Astrocyte of the hippocampus (primary cell): ENCODE measurements around the gene DNAJB5.

Source experiments
- DNase-seq: peaks from one replicate; pipeline ENCODE4 v3.0.0; 2011; ENCODE audit warnings: low read depth, low spot score

The DNAJB5 gene

DNA sequence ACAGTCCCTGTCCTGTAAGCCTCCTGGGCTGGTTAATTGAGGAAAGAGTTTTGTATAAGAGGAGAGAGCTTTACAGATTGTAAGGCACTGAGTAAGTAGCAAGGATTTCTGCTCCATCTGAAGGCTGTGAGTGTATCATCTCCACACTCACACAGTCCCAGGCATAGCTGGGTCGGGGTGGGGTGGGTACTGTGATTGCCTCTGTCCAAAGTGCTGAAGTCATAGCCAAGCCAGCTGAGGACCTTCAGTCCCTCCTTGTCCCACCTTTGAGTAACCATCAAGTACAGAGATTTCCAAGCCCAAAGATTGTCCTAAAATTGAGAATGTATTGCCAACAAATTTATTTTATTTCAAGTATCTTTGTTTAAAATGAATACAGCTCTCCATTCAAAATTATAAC, 5.5 kb upstream of the DNAJB5 start:
- DNase-seq = peak; percentile 71

DNA sequence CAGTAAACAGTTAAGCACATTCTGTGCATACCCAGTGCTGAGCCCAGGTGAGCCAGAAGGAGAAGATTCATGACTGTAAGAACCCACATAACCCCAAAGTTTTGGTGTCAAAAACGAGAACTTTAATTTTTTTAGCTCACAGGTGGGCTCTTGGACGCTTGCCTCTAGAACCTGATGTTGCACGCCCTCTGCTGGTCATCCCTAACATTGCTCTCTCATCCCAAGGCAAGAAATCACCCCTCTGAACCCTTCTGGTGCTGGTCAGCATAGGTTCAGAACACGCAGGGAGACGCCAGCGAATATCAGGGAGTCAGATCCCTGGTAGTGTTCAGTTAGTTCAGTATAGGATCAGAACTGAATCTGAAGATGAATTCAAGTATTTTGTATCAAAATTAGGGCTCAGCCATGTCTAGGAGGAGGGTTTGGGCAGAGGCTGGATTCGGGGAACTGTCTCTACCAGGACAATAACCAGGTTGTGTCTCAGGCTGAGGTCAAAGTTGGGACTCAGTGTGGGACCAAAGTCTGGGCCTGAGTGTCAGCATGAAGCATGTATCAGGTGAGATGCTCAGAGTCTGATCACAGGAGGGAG, 4.1 kb upstream of the DNAJB5 start:
- DNase-seq = peak; percentile 75

DNA sequence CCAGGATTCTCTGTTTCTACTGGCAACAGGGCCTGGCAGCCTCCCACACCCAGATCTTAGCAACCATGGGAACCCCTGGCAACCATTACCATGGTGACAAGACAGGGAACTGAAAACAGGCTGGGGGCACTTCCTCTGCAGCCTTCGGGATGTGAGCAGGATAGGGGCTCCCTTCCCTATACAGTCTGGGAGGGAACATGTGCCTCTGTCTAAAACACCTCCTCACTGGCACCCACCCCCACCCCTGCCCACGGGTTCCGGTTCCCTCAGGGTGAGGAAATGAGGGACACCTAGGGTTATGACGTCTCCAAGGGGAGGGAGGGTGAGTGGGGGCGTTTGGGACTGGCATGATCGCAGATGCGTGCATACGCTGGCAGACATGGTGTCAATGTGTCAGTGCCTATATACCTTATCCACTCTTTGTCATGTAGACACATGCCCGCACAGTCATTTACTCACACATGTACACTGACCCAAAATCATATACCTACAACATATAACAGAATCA, 3.0 kb upstream of the DNAJB5 start:
- peak; percentile 39 for DNase-seq

DNA sequence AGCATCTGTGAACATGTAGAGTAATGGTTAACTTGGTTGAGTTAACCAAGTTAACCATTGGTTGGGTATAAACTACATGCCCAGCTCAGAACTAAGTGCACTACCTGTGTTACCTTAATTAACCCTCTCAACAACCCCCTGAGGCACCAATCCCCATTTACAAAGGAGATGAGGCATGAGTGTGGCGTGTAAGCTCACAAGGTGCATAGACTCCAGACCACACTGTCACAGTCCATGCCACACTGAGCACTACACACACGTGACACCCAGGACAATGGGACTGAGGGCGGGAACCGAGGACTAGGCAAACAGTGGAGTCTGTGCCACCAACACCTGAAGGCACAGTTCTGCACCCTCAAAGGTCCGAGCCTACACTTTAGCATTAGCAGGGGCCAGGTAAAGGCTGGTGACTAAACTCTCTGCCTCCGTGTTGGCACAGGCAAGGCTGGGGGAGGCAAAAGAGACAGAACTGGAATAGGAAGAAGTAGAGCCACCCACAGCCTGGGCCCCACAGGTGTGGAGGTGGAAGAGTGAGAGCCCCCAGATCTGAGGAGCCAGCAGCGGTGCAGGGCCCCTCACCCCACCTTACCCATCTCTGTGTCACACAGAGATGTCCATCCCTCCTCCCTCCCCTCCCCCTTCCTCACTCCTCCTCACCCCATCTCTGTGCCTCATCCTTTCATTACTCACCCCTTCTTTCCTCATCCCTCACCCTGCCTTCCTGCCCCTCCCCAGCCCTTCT, 2.2 kb upstream of the DNAJB5 start:
- no peak for DNase-seq

DNA sequence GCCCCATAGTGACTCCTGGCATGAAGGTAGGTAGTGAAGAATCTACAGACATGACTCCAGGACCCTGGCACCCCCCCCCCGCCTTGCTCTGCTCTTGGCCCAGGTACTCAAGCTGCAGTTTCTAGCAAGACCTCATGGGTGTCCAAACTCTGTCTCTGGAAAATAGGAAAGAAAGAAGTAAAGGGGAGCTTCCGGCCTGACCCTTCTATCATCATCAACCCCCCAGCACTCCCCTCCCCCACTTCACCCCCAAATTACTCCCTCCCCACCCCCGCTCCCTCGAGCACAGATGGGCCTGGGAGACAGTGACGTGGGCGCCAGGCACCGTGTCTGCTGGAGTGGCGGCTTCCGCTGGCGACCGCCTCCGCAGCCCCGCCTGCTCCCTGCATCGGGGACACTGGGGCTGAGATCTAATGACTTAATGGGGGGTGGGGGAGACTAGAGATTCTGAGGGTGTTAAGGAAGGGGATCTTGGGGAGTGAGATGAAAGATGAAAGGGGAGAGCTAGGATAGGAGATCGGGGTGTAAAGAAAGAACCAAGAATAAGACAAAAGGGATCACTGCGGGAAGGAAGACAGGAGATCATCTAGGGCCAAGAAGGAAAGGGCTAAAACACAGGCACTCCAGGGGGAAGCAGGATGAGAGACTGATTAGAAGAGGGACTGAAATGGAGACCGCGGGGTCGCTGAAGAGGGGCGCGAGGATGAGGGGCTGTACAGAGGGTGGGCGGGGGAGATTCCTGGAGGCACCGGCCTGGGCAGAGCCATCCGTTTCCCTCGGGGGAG, 1.1 kb upstream of the DNAJB5 start:
- DNase-seq = peak; percentile 27

DNA sequence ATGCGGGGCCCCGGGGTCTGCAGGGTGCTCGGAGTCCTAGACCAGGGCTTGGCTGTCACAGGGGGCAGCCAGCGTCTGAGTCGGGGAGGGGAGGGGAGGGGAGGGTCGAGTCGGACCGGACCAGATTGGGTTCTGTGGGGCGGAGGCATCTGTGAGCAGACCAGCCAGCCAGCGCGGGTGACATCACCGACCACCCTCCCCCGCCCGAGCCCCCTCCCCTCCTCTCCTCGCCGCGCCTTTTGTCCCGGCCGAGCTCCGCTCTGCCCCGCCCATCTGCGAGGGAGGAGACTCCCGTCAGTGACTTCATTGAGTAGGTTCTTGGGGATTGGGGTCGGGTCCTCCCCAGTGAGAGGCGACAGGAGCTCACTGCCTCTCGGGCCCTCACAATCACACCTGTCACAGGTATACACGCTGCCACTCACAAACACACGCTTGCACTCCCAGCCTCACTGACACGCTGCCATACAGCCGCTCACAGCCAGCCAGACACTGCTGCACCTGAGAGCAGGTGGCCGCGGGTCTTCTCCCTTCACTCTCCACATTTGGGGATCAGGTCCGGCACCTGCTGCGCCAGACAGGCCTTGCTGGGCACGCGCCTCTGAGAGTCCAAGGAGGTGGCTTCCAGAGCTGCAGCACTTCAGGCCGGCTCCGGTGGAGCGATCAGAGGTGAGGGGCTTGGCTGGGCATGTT, 546 bp downstream of the DNAJB5 start:
- DNase-seq = peak; percentile 90

DNA sequence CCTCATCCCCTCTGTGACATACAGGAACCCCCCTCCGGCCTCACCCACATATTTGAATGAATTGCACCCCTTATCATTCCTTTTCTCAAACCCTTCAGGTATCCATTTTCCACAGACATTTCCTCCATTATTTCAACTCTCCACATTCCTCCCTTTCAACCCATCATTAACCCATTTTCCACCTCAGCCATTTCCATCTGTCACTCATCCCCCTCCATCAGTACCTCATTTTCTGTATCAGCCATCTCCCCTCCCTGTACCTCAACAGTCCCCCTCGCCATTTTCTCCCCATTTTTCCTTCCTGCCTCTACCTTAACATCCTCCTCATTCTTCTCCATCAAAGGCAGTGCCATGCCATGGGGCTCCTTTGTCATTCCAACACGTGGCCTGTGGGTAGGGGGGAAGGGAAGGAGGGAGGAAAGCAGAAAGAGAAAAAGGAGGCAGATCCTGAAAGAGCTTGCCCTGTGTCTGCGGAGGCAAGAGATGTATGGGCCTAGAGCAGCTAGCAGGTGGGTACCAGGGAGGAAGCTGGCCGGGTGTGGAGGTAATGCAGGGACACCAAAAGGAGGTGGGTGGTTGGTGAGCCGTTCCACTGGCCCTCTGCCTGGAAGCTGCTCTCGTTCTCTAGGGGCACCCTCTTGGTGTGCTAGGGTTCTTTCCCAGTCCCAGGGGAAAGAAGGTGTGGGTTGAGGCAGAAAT, 1.5 kb downstream of the DNAJB5 start:
- DNase-seq = no peak

DNA sequence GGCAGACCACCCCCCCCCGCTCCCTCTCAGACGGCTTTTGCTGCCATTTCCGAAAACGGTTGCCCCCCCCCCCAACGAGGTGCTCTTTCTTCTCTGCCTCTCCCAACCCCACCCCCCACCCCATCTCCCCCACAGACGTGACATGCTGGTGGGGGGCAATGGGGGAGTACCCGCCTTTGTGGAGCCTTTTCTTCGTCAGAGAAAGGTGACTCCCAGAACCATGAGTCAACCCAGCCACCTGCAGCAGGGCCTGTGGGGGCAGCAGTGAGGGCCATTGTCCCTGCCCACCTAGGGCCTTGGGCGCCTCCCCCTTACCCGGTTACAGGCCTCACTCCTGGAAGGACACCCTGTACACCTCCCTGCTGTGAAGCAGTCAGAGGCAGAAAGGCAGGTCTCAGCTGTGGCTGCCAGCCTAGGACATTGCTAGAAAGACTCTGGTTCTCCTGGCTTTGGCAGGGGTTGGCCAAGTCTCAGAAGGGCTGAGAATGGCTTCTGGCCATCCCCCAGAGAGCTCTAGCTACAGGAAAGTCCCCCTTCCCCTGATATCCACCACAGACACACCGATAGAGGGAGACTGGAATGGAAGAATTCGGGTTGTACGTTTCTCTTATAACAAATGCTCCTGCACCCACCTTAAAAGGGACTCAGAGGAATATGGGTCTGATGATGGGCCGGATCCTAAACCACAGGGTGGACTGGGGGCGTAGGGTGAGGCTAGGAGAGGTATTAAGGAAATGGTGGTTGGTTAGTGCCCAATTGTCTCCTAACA, 2.2 kb downstream of the DNAJB5 start:
- DNase-seq = peak; percentile 57

DNA sequence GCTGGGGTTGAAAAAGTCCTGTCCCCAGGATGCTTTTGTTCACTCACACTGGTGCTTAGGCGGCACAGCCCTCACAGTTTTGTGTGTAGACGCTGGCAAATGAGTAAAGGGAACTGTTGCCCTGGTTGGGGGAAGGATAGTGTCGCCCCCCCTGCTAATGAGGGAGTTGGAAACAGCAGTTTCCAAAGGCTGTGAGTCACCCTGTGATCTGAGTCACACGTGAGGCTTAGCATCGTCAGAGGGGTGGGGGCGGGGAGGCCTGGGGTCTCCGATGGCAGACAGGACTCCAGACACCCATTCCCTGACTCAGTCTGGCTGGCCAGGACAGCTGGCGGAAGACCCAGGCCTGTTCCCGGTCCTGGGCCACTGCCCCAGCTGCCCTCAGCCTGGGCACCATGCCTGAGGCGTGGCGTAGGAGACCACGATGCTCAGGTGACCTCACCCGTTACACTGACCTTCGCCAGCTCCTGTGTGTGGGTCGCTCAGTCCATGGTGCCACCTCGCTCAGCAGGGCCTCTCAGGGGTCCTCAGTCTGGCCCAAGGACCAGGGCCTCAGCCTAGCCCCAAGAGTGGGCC, 2.9 kb downstream of the DNAJB5 start:
- DNase-seq = peak; percentile 95

DNA sequence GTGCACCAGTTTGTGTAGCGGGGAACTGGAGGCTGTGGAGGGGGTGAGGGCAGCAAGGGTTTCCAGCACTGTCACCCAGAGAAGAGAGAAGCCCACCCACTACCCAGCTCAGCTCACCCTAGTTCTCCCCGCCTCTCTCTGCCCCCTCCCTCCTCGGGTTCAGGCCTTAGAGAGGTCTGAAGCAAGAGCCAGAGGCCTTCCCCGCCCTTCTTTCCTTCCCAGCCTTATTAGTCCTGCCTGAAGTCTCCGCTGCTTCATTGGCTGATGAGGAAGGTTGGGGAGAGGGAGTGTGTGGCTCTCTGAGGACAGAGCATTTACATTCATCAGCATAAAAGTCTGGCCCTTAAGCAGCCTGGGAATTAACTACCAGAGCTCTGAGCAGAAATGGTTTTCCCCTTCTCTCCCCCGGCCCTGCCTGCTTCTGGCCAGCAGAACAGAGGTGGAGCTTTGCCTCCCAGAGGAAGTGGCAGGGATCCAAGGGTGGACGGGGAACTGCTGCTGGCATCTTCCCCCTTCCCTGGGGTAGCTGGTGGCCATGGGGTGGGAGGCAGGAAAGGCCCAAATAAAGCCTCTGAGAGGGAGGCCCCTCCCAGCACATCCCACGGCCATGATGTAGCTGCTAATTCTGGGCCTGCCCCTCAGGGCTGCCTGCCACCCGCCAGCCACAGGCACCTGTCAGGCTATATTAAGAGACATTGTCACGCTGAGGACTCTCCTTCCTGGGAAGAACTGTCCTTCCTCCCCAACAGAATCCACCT, 4.1 kb downstream of the DNAJB5 start:
- DNase-seq = peak; percentile 91

DNA sequence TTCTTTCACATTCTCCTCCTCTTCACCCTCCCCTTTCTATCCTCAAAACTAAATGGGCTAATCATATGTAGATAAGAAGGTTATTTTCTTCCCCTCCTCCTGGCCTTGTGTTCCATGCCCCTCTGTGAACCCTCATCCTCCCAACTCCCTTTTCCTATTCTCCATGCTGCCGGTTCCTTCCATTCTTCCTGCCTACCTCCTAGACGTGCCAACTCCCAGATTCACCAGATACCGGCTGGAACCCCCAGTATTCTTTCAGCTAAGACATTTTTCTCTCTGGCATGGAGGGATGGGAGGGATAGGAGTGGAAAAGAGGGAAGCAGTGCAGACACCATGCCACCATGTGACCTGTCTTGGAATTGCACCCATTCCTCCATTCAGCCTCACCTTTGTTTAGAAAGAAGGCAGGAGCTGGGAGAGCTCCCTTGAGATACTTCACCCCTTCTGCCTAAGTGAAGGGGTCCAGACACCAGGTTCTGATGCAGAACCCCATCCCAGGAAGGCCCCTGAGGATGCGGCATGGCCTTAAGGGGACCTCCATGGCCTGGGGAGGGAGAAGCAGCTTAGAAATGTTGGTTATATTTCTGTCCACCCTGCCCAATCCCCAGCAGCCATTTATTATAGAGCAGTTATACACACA, 4.8 kb downstream of the DNAJB5 start:
- peak; percentile 77 for DNase-seq

DNA sequence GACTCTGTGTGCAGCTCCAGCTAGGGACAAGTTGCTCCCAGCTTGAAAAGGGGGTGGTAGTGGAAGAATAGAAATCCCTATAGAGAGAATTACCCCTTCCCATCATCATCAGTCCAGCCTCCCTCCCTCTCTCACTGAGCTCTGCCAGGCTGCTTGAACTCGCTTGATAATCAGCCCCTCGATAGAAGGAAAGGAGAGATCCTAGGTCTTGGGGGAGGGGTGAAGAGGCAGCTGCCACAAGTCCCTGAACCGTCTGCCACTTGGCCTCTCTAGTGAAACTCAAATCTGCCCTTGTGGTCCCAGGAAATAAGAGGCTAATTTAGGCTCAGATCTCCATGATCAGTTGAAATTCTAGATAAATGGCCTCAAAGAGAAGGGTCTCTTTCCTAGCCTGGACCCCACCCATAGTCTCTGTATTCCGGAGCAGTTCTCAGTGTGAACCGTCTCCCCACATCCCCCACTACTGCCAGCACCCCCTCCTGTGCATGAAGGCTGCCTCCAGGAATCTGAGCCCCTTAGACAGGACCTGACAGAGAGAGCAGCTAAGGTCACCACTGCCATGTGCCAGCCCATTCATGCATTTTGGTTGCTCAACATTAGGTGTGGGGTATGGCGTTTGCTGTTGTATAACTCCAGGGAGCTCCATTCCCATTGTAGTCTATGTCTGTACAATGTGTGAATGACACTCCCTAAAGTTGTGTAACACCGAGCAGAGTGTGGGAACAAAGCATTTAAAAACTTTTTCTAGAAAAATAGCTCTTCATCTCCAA, 5.5 kb downstream of the DNAJB5 start:
- DNase-seq = no peak

DNA sequence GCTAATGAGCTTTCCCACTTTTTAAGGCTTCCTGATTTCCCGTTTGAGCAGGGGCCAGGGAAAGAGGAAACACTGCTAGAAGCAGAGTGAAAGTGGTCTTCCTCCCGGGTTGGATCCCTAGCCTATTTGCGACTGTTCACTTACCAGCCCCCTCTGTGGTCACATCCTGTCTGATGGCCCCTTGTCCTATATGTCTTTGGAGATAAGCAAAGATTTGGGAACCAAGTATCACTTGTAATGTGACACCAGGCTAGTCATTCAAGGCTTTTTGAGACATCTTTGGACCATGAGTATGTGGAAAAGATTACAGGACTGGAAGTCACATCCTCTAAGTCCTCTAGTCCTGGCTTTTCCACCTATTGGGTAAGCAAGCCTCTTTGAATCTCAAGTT, 6.1 kb downstream of the DNAJB5 start:
- DNase-seq = no peak

DNA sequence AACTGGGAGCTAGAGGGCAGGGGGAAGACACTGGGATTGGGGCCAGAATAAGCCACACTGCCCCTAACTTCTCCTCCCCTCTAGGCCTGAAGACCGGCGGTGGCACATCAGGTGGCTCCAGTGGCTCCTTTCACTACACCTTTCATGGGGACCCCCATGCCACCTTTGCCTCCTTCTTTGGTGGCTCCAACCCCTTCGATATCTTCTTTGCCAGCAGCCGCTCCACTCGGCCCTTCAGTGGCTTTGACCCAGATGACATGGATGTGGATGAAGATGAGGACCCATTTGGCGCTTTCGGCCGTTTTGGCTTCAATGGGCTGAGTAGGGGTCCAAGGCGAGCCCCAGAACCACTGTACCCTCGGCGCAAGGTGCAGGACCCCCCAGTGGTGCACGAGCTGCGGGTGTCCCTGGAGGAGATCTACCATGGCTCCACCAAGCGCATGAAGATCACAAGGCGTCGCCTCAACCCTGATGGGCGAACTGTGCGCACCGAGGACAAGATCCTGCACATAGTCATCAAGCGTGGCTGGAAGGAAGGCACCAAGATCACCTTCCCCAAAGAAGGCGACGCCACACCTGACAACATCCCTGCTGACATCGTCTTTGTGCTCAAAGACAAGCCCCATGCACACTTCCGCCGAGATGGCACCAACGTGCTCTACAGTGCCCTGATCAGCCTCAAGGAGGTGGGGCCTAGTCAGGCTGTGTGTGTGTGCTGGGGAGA, 6.8 kb downstream of the DNAJB5 start:
- DNase-seq = no peak

DNA sequence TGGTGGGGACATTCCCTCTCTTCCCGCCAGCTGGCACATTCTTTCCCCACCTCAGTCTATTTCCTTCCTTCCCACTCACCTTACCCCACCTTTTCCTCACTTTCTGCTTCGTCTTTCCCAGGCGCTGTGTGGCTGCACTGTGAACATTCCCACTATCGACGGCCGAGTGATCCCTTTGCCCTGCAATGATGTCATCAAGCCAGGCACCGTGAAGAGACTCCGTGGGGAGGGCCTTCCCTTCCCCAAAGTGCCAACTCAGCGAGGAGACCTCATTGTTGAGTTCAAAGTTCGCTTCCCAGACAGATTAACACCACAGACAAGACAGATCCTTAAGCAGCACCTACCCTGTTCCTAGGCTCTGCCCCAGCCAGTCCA, 7.3 kb downstream of the DNAJB5 start:
- DNase-seq = no peak

DNA sequence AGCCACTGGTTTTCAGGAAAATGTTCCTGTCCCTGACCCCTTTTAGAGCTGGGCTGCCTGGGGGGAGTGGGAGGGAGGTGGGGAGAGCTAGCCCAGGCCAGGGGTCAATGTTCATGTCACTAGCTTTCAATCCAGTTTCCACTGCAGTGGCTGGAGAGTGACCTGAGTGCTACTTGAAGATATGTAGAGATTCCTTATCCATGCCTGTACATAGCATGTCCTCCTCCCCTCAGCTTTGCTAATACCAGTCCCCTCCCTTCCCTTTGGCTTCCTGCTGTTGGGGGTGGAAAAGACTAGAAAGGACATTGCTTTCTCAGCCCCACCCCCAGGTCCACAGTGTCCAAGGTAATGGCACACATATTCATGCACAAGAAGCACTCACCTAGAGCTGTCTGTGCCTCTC, 7.8 kb downstream of the DNAJB5 start:
- DNase-seq = no peak

DNA sequence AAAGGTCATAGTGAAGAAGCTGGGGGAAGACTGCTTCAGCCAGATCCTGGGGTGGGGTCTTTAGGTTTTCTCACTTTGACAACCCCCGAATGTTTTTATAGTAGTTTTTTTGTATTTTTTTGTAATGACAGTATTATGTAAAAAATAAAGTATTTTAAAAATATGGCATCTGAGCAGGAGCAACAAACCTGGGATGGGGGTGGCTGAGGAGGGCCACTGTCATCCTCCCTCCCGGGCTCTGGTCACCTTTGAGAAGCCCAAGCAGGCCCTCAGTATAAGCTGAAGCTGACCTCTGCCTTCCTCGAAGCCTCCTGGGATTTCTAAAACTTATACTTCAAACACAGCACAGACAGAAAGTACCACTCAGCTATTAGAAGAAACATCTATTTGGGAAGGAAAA, 8.7 kb downstream of the DNAJB5 start:
- DNase-seq = no peak

DNA sequence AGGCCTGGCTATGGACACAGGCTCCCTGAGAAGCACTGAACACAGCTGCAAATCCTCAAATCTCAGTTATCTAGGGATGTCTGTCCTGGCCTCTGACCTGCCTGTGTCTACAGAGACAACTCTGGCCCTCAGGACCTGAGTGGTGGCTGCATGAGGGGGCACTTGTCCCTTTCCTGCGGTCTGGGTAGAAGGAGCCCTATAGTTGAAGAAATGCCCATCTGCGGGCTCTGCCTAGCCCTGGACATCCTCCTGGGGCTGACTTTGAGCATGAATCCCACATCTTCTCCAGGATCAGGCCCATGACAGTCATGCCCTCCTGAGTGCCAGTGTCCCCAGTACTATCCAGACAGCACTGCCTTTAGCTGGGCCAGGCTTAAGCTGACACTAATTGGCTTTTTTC, 10.0 kb downstream of the DNAJB5 start:
- no peak for DNase-seq
